Measurements from ENCODE around the gene JMJD1C.
A peak's percentile ranks its signal among the peaks of the same experiment; 100 is the strongest.

JMJD1C gene

GRCh38 chr10:63439607-63440006 is 26.2 kb downstream of the JMJD1C start:
- no peak for DNase-seq (ENCODE audit: insufficient read length, low spot score)

GRCh38 chr10:63438506-63439498 is 27.0 kb downstream of the JMJD1C start:
- DNase-seq (ENCODE audit: insufficient read length, low spot score) (no peak), FAIRE-seq (no peak)

More at GRCh38 chr10:63439607-63440006, 26.2 kb downstream of the JMJD1C start:
- no peak for FAIRE-seq

- DNase-seq (ENCODE audit: insufficient read length, low spot score) (no peak), FAIRE-seq (peak; percentile 47)
Observed at GRCh38 chr10:63437116-63437949, 28.4 kb downstream of the JMJD1C start.

GRCh38 chr10:63436225-63436624 is 29.6 kb downstream of the JMJD1C start:
- FAIRE-seq = peak; percentile 18
- DNase-seq (ENCODE audit: insufficient read length, low spot score) = no peak

- no peak for DNase-seq (ENCODE audit: insufficient read length, low spot score)
- no peak for FAIRE-seq
Observed at GRCh38 chr10:63434866-63435854, 30.6 kb downstream of the JMJD1C start.

- no peak for FAIRE-seq
- no peak for DNase-seq (ENCODE audit: insufficient read length, low spot score)
Observed at GRCh38 chr10:63431962-63432797, 33.6 kb downstream of the JMJD1C start.

- DNase-seq (ENCODE audit: insufficient read length, low spot score) = no peak
- FAIRE-seq = no peak
Observed at GRCh38 chr10:63430999-63431356, 34.8 kb downstream of the JMJD1C start.

GRCh38 chr10:63430091-63430998 is 35.4 kb downstream of the JMJD1C start:
- FAIRE-seq = no peak
- no peak for DNase-seq (ENCODE audit: insufficient read length, low spot score)

- FAIRE-seq = no peak
- DNase-seq (ENCODE audit: insufficient read length, low spot score) = no peak
Observed at GRCh38 chr10:63429281-63429680, 36.5 kb downstream of the JMJD1C start.

GRCh38 chr10:63427013-63427412 is 38.8 kb downstream of the JMJD1C start:
- DNase-seq (ENCODE audit: insufficient read length, low spot score) = no peak
- no peak for FAIRE-seq

- FAIRE-seq = no peak
Observed at GRCh38 chr10:63425512-63425911, 40.3 kb downstream of the JMJD1C start.

GRCh38 chr10:63424576-63424975 is 41.2 kb downstream of the JMJD1C start:
- FAIRE-seq (no peak), DNase-seq (ENCODE audit: insufficient read length, low spot score) (no peak)

More at GRCh38 chr10:63425512-63425911, 40.3 kb downstream of the JMJD1C start:
- DNase-seq (ENCODE audit: insufficient read length, low spot score) = no peak

GRCh38 chr10:63423494-63423893 is 42.3 kb downstream of the JMJD1C start:
- DNase-seq (ENCODE audit: insufficient read length, low spot score) (no peak), FAIRE-seq (no peak)

- peak; percentile 55 for FAIRE-seq
- peak; percentile 16 for DNase-seq (ENCODE audit: insufficient read length, low spot score)
Observed at GRCh38 chr10:63421591-63421990, 44.2 kb downstream of the JMJD1C start.

GRCh38 chr10:63416376-63416775 is 49.4 kb downstream of the JMJD1C start:
- DNase-seq (ENCODE audit: insufficient read length, low spot score) = no peak
- FAIRE-seq = no peak

- peak; percentile 11 for FAIRE-seq
Observed at GRCh38 chr10:63415640-63416244, 50.0 kb downstream of the JMJD1C start.

GRCh38 chr10:63414481-63415260 is 51.1 kb downstream of the JMJD1C start:
- no peak for DNase-seq (ENCODE audit: insufficient read length, low spot score)

More at GRCh38 chr10:63415640-63416244, 50.0 kb downstream of the JMJD1C start:
- DNase-seq (ENCODE audit: insufficient read length, low spot score) = no peak

More at GRCh38 chr10:63414481-63415260, 51.1 kb downstream of the JMJD1C start:
- no peak for FAIRE-seq
